IMR-90 (cell line): ENCODE data around the gene NCK1. TPM values are rescaled to one million over a fixed set of nuclear protein-coding genes. Genes with fewer than 3 reads are reported as not detected.

Source experiments
- ATAC-seq: fragments of 200-7000 bp; cut with Tn5 transposase; 2 replicates; pipeline ENCODE4 v1.9.1; 2020; ENCODE audit warnings: low read depth, mild to moderate bottlenecking, moderate library complexity
- BruUV-seq: library from RNA; stranded (reverse); fragments of 400-500 nt; replicated peaks from 2 replicates; lab custom pipeline; 2021; lab: Mats Ljungman, UMichigan
- CTCF ChIA-PET: fragments of 300-600 bp; formaldehyde crosslinking; extraction: SDS; loops from one replicate; lab custom pipeline; 2021; ENCODE audit warnings: antibody characterized with exemption; lab: Yijun Ruan, JAX
- POLR2A ChIA-PET: fragments of 300-600 bp; sonication (Branson Sonifier 250); formaldehyde crosslinking; loops from one replicate; lab custom pipeline; 2022; ENCODE audit warnings: antibody characterized with exemption; ENCODE audit not compliant: unreplicated experiment; lab: Charles Lee
- DNase-seq: peaks from one replicate; pipeline ENCODE4 v3.0.0; 2013
- H2AFZ ChIP-seq: replicated peaks from 2 replicates; pipeline ENCODE3; 2013; ENCODE audit warnings: low read length, mild to moderate bottlenecking; ENCODE audit not compliant: poor library complexity
- H2AK5ac ChIP-seq: 2 replicates; pipeline ENCODE4 v1.6.1; 2013; ENCODE audit warnings: low read depth, low read length, inconsistent platforms
- H2AK9ac ChIP-seq: replicated peaks from 2 replicates; pipeline ENCODE3; 2013; ENCODE audit warnings: mild to moderate bottlenecking, low read depth, low read length, moderate library complexity; ENCODE audit not compliant: poor library complexity
- H2BK120ac ChIP-seq: 2 replicates; pipeline ENCODE4 v1.6.1; 2013; ENCODE audit warnings: low read depth, low read length, inconsistent platforms
- H2BK15ac ChIP-seq: 3 replicates; pipeline ENCODE4 v1.6.1; 2013; ENCODE audit warnings: low read depth, low read length, inconsistent platforms
- H2BK20ac ChIP-seq: 2 replicates; pipeline ENCODE4 v1.6.1; 2013; ENCODE audit warnings: low read depth, mild to moderate bottlenecking, inconsistent platforms, low read length, moderate library complexity
- H2BK5ac ChIP-seq: 2 replicates; pipeline ENCODE4 v1.6.1; 2013; ENCODE audit warnings: mild to moderate bottlenecking, low read depth, low read length, inconsistent platforms; ENCODE audit not compliant: poor library complexity, severe bottlenecking
- H3K14ac ChIP-seq: replicated peaks from 2 replicates; pipeline ENCODE4 v1.6.1; 2013; ENCODE audit warnings: low read depth, low read length, inconsistent platforms
- H3K18ac ChIP-seq: 2 replicates; pipeline ENCODE4 v1.6.1; 2013; ENCODE audit warnings: low read depth, low read length, control low read depth
- H3K23ac ChIP-seq: 2 replicates; pipeline ENCODE4 v1.6.1; 2013; ENCODE audit warnings: low read depth, low read length, inconsistent platforms
- H3K27ac ChIP-seq: 2 replicates; pipeline ENCODE4 v1.5.1; 2013; ENCODE audit warnings: mild to moderate bottlenecking, control low read depth, low read length; ENCODE audit not compliant: insufficient read depth
- H3K27me3 ChIP-seq: 2 replicates; pipeline ENCODE4 v1.6.1; 2013; ENCODE audit warnings: low read length; ENCODE audit not compliant: control insufficient read depth, insufficient read depth
- H3K36me3 ChIP-seq: 2 replicates; pipeline ENCODE4 v1.6.1; 2013; ENCODE audit warnings: low read length, mixed read lengths; ENCODE audit not compliant: control insufficient read depth, insufficient read depth
- H3K4ac ChIP-seq: 2 replicates; pipeline ENCODE4 v1.6.1; 2013; ENCODE audit warnings: low read depth, low read length, inconsistent platforms
- H3K4me1 ChIP-seq: 2 replicates; pipeline ENCODE4 v1.6.1; 2013; ENCODE audit warnings: low read length, mixed read lengths; ENCODE audit not compliant: control insufficient read depth, insufficient read depth
- H3K4me2 ChIP-seq: 2 replicates; pipeline ENCODE4 v1.6.1; 2013; ENCODE audit warnings: low read depth, mild to moderate bottlenecking, control low read depth, low read length, moderate library complexity
- H3K4me3 ChIP-seq: 2 replicates; pipeline ENCODE4 v1.5.1; 2013; ENCODE audit warnings: low read depth, mild to moderate bottlenecking, control low read depth, low read length, moderate library complexity; ENCODE audit not compliant: insufficient read depth
- H3K56ac ChIP-seq: 2 replicates; pipeline ENCODE4 v1.6.1; 2013; ENCODE audit warnings: low read length, inconsistent platforms; ENCODE audit not compliant: insufficient read depth; ENCODE audit errors: extremely low read depth
- H3K79me1 ChIP-seq, 2 experiments: 2 replicates each; pipeline ENCODE4 v1.6.1; 2013; ENCODE audit warnings: low read length in 2 of 2, inconsistent platforms in 1 of 2, low read depth in 1 of 2
- H3K9ac ChIP-seq: 2 replicates; pipeline ENCODE4 v1.6.1; 2013; ENCODE audit warnings: low read depth, low read length, control low read depth
- H3K9me1 ChIP-seq: 2 replicates; pipeline ENCODE4 v1.6.1; 2013; ENCODE audit warnings: low read length, inconsistent platforms; ENCODE audit not compliant: insufficient read depth
- H3K9me3 ChIP-seq: 2 replicates; pipeline ENCODE4 v1.6.1; 2013; ENCODE audit warnings: low read length; ENCODE audit not compliant: control insufficient read depth, insufficient read depth
- H4K20me1 ChIP-seq: 2 replicates; pipeline ENCODE4 v1.6.1; 2013; ENCODE audit warnings: low read length, inconsistent platforms; ENCODE audit not compliant: insufficient read depth
- H4K5ac ChIP-seq: 2 replicates; pipeline ENCODE4 v1.6.1; 2013; ENCODE audit warnings: mild to moderate bottlenecking, low read depth, low read length, control low read depth
- H4K8ac ChIP-seq, 2 experiments: 2 replicates each; pipeline ENCODE4 v1.6.1; 2013; ENCODE audit warnings: low read depth in 2 of 2, low read length in 2 of 2, control low read depth in 1 of 2, inconsistent platforms in 1 of 2
- H4K91ac ChIP-seq: 2 replicates; pipeline ENCODE4 v1.6.1; 2013; ENCODE audit warnings: low read depth, low read length, inconsistent platforms; ENCODE audit not compliant: insufficient read depth
- CHD1 ChIP-seq: IDR thresholded peaks from 2 replicates; pipeline ENCODE4 v1.6.1; 2012; ENCODE audit warnings: low read depth, low read length, improper control_type of control experiment
- MAFK ChIP-seq: IDR thresholded peaks from 2 replicates; pipeline ENCODE4 v1.6.1; 2012; ENCODE audit warnings: low read depth, low read length, improper control_type of control experiment
- WGBS, 2 experiments: methylation state at CpG; one replicate each; pipeline versions ENCODE4 v1.1.5 to v1.1.7; 2013; ENCODE audit warnings: missing lambda C conversion rate in 2 of 2; ENCODE audit not compliant: insufficient read length in 1 of 2; ENCODE audit errors: extremely low coverage in 2 of 2; 5-methylcytosine and 5-hydroxymethylcytosine counted together
- dilution Hi-C: fragments of 300-500 bp; cut with HindIII; formaldehyde crosslinking; loops from one replicate; pipeline ENCODE4 v1.14.3; 2018; ENCODE audit warnings: low sequenced_read_pairs; ENCODE audit not compliant: unreplicated experiment
- in situ Hi-C: fragments of 300-500 bp; cut with MboI; formaldehyde crosslinking; loops from 3 replicates; pipeline ENCODE4 v1.14.3; 2019; ENCODE audit warnings: low sequenced_read_pairs, inconsistent platforms, mixed read lengths
- intact Hi-C: fragments of 100-400 bp; cut with micrococcal nuclease; formaldehyde crosslinking; loops from 2 replicates; pipeline ENCODE4 v1.10.0; 2022
- polyA plus RNA-seq, 3 experiments: library from polyadenylated mRNA; depleted of rRNA; stranded (reverse); fragments of >200 nt; gene quantifications; 2 replicates each; pipeline ENCODE4 v1.2.3, GENCODE V29; 2012; ENCODE audit warnings: low replicate concordance in 1 of 3
- total RNA-seq: library from RNA; depleted of rRNA; stranded (reverse); fragments of >200 nt; gene quantifications from 2 replicates; pipeline ENCODE4 v1.2.3, GENCODE V29; 2012

NCK1 gene
- total and polyA plus RNA-seq, 2 of the 4 experiments (the other 2 are of a cell fraction) = 23.7 to 24.3 TPM

- Histone ChIP-seq H3K23ac (no peak overlapping the region), H4K91ac (no peak overlapping the region), H3K4me3 (no peak overlapping the region), H3K14ac (no peak overlapping the region), H2AFZ (no peak overlapping the region), H2BK5ac (no peak overlapping the region), H3K79me1 (peaks cover 18 to 61% of the 10 kb centered on the region in 2 experiments), H4K5ac (no peak overlapping the region), H2BK15ac (no peak overlapping the region), H3K9me3 (no peaks in the 10 kb centered on the region), H2AK9ac (no peak overlapping the region), H3K4me2 (no peak overlapping the region), H3K9me1 (peaks cover 4% of the 10 kb centered on the region; the same call in 1 of the 2 replicates), H4K8ac (no peak overlapping the region), H3K27me3 (no peaks in the 10 kb centered on the region), H3K9ac (no peak overlapping the region), H2BK120ac (no peak overlapping the region), H3K56ac (no peak overlapping the region), H4K20me1 (peaks cover 45% of the 10 kb centered on the region), H2BK20ac (no peak overlapping the region), H3K18ac (no peak overlapping the region), H3K4me1 (peaks cover 2% of the 10 kb centered on the region), H3K27ac (no peak overlapping the region), H3K36me3 (no peaks in the 10 kb centered on the region; the same call in 1 of the 2 replicates), H3K4ac (no peak overlapping the region), H2AK5ac (no peak overlapping the region)
- ChIA-PET POLR2A (no interaction called here), CTCF (interaction anchor here (0.9 kb wide), 1 partner anchor 11 kb away, joined by 4 read pairs; no protein-coding TSS in a partner anchor)
- no peak for ATAC-seq
- no CpG with 5 or more reads among the region's 5 CpGs for WGBS, 2 experiments
- no peak for DNase-seq
- in situ Hi-C loops (no loop called here), dilution Hi-C loops (no loop called here), intact Hi-C loops (no loop called here)
- BruUV-seq = no TSS peak
- TF ChIP-seq MAFK (no peak), CHD1 (no peak)
Observed at GRCh38 chr3:136885357-136886213, 23.6 kb downstream of the NCK1 start.
